HFFc6 (cell line): ENCODE results near the gene TMEM38A. TPM values are rescaled to one million over a fixed set of nuclear protein-coding genes. Genes with fewer than 3 reads are reported as not detected.

Experiments used
- DNase-seq: peaks from one replicate; pipeline ENCODE4 v3.0.0-alpha.2; 2018
- H3K27ac Mint-ChIP-seq: 2 replicates; pipeline ENCODE4 v1.8.0; 2020; ENCODE audit warnings: mild to moderate bottlenecking, mixed read lengths
- H3K27me3 Mint-ChIP-seq: 2 replicates; pipeline ENCODE4 v1.8.0; 2021; ENCODE audit warnings: mild to moderate bottlenecking, moderate library complexity, mixed read lengths; ENCODE audit not compliant: insufficient read depth
- H3K36me3 Mint-ChIP-seq: 2 replicates; pipeline ENCODE4 v1.8.0; 2021; ENCODE audit warnings: low read depth, mixed read lengths
- H3K4me1 Mint-ChIP-seq: 2 replicates; pipeline ENCODE4 v1.8.0; 2020; ENCODE audit warnings: low read depth, mixed read lengths
- H3K4me3 Mint-ChIP-seq: 2 replicates; pipeline ENCODE4 v1.8.0; 2020; ENCODE audit warnings: mild to moderate bottlenecking, moderate library complexity, mixed read lengths
- H3K9me3 Mint-ChIP-seq: 2 replicates; pipeline ENCODE4 v1.8.0; 2020; ENCODE audit warnings: mild to moderate bottlenecking, mixed read lengths
- total RNA-seq, 6 experiments: library from RNA; stranded (reverse); fragmentation: NEBNext Ultra II Directional; extraction: Animal tissue kit (Norgen Biotek cat#: 25700); gene quantifications; 2 replicates in 1 of 6; 3 replicates in 5 of 6; pipeline ENCODE4 v1.2.3, GENCODE V29; 2021
- TF ChIP-seq, protein P1 (sequence below): fragments of 200-600 bp; sonication (generic); IDR thresholded peaks from 2 replicates; pipeline ENCODE4 v1.5.0; 2021; ENCODE audit warnings: antibody characterized with exemption, mild to moderate bottlenecking

Gene TMEM38A
- total RNA-seq, 6 experiments from 2014 or later, result 0.26 to 2.0 (median 1.0) TPM

DNA sequence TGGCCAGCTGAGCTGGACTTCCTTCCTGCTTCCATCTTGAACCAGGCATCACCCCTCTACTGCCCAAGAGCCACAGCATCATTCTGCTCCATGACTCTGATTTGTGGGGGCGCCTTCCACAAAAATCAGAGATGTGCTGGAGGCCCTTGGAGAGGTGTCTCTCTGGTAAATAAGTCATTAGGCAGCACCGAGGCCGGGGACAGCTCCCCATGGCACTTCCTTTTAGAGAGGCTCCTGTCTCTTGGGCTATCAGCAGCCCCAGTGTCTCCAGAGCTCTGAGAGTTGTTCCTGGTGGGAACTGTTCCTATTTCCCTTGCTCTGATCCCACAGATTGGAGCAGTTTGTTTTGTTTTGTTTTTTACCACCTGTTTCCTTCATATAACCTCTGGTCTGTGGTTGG is 78.6 kb downstream of the TMEM38A start:
- TF ChIP-seq, protein P1, sequence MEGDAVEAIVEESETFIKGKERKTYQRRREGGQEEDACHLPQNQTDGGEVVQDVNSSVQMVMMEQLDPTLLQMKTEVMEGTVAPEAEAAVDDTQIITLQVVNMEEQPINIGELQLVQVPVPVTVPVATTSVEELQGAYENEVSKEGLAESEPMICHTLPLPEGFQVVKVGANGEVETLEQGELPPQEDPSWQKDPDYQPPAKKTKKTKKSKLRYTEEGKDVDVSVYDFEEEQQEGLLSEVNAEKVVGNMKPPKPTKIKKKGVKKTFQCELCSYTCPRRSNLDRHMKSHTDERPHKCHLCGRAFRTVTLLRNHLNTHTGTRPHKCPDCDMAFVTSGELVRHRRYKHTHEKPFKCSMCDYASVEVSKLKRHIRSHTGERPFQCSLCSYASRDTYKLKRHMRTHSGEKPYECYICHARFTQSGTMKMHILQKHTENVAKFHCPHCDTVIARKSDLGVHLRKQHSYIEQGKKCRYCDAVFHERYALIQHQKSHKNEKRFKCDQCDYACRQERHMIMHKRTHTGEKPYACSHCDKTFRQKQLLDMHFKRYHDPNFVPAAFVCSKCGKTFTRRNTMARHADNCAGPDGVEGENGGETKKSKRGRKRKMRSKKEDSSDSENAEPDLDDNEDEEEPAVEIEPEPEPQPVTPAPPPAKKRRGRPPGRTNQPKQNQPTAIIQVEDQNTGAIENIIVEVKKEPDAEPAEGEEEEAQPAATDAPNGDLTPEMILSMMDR, result no peak
- no peaks in the 10 kb centered on the region for H3K36me3 Mint-ChIP-seq
- H3K9me3 Mint-ChIP-seq, result no peaks in the 10 kb centered on the region
- no peaks in the 10 kb centered on the region for H3K4me1 Mint-ChIP-seq
- DNase-seq, result no peak
- H3K27ac Mint-ChIP-seq, result no peak overlapping the region
- H3K4me3 Mint-ChIP-seq, result no peak overlapping the region
- H3K27me3 Mint-ChIP-seq, result peaks cover 20% of the 10 kb centered on the region

Other genes with a start within 250 kb of the TMEM38A start
- 10 to 100 TPM; 27.3 to 29.6 (median 28.4) TPM for gene EPS15L1, start 189.2 kb upstream of the TMEM38A start, total RNA-seq
- not detected for gene CALR3, start 165.0 kb upstream of the TMEM38A start, total RNA-seq
- 1 to 10 TPM; 2.9 to 4.7 (median 3.7) TPM for gene C19orf44, start 164.7 kb upstream of the TMEM38A start, total RNA-seq
- gene CHERP, start 118.7 kb upstream of the TMEM38A start, total RNA-seq, result 10 to 100 TPM; 30.4 to 38.5 (median 34.6) TPM
- gene SLC35E1, start 88.7 kb upstream of the TMEM38A start, total RNA-seq, result 10 to 100 TPM; 44.2 to 67.1 (median 55.4) TPM
- 1 to 10 TPM; 7.9 to 9.9 (median 8.8) TPM for gene MED26, start 32.9 kb upstream of the TMEM38A start, total RNA-seq
- 10 to 100 TPM; 66.2 to 74.6 (median 71.9) TPM for gene SMIM7, start 995 bp upstream of the TMEM38A start, total RNA-seq
- gene NWD1, start 58.7 kb downstream of the TMEM38A start, total RNA-seq, result not detected
- gene SIN3B, start 168.3 kb downstream of the TMEM38A start, total RNA-seq, result 10 to 100 TPM; 29.6 to 39.4 (median 35.2) TPM
- gene F2RL3, start 227.9 kb downstream of the TMEM38A start, total RNA-seq, result not detected